Measurements from ENCODE around the gene SART3. TPM values are rescaled to one million over a fixed set of nuclear protein-coding genes. Genes with fewer than 3 reads are reported as not detected.

SART3 gene
- total RNA-seq, 2 experiments from 2014 or later = 69.3 to 87.1 TPM

DNA sequence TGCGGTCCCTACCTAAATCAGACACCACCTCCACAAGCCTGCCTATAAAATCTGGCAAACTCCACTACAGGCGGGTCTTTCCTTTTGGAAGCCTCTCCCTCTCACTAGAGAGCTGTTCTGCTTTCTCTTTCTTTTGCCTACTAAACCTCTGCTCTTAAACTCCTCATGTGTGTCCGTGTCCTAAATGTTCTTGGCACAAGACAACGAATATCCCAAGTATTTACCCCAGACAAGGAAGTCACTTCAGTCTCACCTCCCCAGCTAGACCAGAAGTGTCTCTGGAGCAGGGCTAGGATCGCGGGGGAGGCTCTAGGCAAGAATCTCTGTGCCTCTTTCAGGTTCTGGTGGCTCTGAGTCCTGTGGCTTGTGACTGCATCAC lies 83.1 kb downstream of the SART3 start:
- Mint-ChIP-seq H3K4me1 (no peaks in the 10 kb centered on the region), H3K9me3 (ENCODE audit: low read depth) (no peaks in the 10 kb centered on the region), H3K27me3 (peaks cover 18% of the 10 kb centered on the region), H3K36me3 (ENCODE audit: low read depth) (no peaks in the 10 kb centered on the region), H3K4me3 (no peak overlapping the region), H3K27ac (no peak overlapping the region)
- POLR2A ChIA-PET = no interaction called here
- DNase-seq = no peak
- CTCF ChIA-PET = no interaction called here
- ATAC-seq = no peak
- intact Hi-C loops (cut with DNase I, micrococcal nuclease) = no loop called here

DNA sequence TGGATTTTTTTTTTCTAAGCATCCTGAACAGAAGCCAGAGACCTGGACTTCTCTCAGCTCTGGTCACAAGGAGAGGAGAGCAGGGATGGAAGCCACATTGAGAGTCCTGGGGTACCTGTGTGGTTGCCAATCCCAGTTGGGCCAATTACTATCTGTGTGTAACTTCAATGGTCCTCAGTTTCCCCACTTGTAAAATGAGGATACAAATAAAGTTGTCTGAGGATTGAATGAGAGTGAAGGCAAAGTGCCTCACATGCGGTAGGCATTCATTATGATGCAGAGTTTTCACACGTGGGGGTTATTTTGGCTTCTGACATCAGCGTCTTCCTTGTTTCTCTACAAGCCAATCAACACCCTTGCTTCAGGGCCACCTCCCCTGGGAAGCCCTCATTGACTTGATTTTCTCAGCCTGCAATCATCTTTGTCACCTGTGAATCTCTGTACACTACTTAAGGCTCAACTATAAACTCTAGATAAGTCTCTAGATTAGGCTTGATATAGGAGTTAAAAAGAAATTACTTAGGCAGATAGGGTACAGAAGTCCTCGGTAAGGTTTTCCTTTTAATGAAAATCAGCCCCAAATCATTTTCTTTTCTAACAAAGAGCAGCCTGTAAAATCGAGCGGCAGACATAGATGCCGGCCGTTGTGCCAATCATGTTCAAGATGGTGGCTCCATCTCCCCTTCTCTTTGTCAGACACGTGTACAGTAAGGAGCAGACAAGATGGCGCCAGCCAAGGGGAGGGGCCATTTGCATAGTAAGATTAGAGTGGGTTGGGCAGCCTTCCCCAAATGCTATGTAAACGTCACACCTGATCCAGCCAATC lies 83.7 kb downstream of the SART3 start:
- DNase-seq (no peak), ATAC-seq (no peak)
- Mint-ChIP-seq H3K36me3 (ENCODE audit: low read depth) (no peaks in the 10 kb centered on the region), H3K27me3 (peaks cover 16% of the 10 kb centered on the region), H3K27ac (no peak overlapping the region), H3K9me3 (ENCODE audit: low read depth) (no peaks in the 10 kb centered on the region), H3K4me3 (no peak overlapping the region), H3K4me1 (no peaks in the 10 kb centered on the region)
- CTCF ChIA-PET = no interaction called here
- POLR2A ChIA-PET = no interaction called here
- intact Hi-C loops (cut with DNase I, micrococcal nuclease) = no loop called here

DNA sequence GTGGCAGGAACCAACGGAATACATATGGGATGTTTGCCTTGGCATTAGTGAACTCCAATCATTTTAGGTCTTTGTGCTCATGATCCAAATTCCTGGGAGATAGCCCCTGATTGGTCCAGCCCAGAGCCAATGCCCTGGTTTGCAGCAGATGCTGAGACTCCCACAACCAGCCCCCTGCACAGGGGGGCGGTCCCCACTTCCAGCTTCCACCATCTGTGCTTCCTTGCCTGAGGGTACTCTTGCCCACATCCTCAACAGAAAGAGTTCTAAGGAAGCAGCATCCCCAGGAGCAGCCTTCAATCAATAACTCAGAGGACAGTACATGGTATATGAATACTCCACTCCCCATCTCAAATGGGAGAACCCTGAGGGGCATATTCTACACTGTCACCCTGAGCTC lies 85.6 kb downstream of the SART3 start:
- ChIA-PET CTCF (no interaction called here), POLR2A (no interaction called here)
- Mint-ChIP-seq H3K4me3 (no peak overlapping the region), H3K9me3 (ENCODE audit: low read depth) (no peaks in the 10 kb centered on the region), H3K4me1 (no peaks in the 10 kb centered on the region), H3K36me3 (ENCODE audit: low read depth) (no peaks in the 10 kb centered on the region), H3K27ac (no peak overlapping the region), H3K27me3 (peaks cover 14% of the 10 kb centered on the region)
- ATAC-seq (no peak), DNase-seq (no peak)
- intact Hi-C loops (cut with DNase I, micrococcal nuclease) = no loop called here

DNA sequence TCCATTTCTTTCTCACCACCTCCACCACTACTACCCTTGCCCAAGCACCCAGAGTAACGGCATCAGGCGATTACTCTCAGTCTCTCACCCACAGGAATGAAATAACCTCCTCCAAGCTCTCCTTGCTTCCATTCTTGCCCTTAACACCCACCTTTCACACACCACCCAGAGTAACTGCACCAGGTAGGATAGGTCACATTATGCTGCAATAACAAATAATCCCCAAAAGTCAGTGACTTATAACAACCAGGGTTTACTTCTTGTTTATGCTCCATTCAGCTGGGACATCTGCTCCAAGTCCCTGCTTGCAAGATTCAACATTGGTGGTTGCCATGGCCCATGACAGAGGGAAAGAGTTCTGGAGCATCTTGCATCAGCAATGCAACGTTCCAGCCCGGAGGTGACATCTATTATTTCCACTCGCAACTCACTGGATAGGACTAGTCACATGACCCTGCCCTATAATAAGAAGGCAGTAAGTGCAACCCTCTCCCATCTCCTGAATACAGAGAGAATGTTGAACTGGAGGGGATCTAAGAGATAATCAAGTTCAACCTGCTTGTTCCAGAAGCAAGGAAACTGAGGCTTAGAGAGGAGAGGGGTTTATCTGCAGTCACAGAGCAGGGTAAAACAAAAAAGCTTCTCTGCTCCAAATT lies 87.4 kb downstream of the SART3 start:
- ATAC-seq (no peak), DNase-seq (no peak)
- H3K27me3 Mint-ChIP-seq = peaks cover 10% of the 10 kb centered on the region
- intact Hi-C loops (cut with DNase I, micrococcal nuclease) = no loop called here
- H3K36me3 Mint-ChIP-seq (ENCODE audit: low read depth) = no peaks in the 10 kb centered on the region
- POLR2A ChIA-PET = no interaction called here
- no peak overlapping the region for H3K4me3 Mint-ChIP-seq
- CTCF ChIA-PET = interaction anchor here (0.6 to 0.9 kb wide), 2 partner anchors 38 to 396 kb away, joined by 3 read pairs; no protein-coding TSS in a partner anchor
- no peaks in the 10 kb centered on the region for H3K9me3 Mint-ChIP-seq (ENCODE audit: low read depth)
- no peak overlapping the region for H3K27ac Mint-ChIP-seq
- H3K4me1 Mint-ChIP-seq = no peaks in the 10 kb centered on the region

Other genes starting within 250 kb of the SART3 start
- not detected for gene CMKLR1, start 221.9 kb downstream of the SART3 start, total RNA-seq
- 1 to 10 TPM; 3.5 to 4.5 TPM for gene FICD, start 45.9 kb downstream of the SART3 start, total RNA-seq
- 10 to 100 TPM; 67.3 to 83.8 TPM for gene ISCU, start 1.4 kb upstream of the SART3 start, total RNA-seq
- under 1 TPM; 0.21 to 0.28 TPM for gene TMEM119, start 36.9 kb upstream of the SART3 start, total RNA-seq
- 10 to 100 TPM; 31.0 to 36.9 TPM for gene SELPLG, start 72.7 kb upstream of the SART3 start, total RNA-seq
- gene CORO1C, start 170.3 kb upstream of the SART3 start, total RNA-seq = 10 to 100 TPM; 83.5 to 90.8 TPM

All from activated CD4-positive, alpha-beta T cell treated with anti-CD3 and anti-CD28 coated beads for 36 hours (primary cell).